Measurements from ENCODE around the gene WASL.

GRCh38 chr7:123735539-123735938 lies 13.3 kb downstream of the WASL start:
- TF ChIP-seq, protein P1, sequence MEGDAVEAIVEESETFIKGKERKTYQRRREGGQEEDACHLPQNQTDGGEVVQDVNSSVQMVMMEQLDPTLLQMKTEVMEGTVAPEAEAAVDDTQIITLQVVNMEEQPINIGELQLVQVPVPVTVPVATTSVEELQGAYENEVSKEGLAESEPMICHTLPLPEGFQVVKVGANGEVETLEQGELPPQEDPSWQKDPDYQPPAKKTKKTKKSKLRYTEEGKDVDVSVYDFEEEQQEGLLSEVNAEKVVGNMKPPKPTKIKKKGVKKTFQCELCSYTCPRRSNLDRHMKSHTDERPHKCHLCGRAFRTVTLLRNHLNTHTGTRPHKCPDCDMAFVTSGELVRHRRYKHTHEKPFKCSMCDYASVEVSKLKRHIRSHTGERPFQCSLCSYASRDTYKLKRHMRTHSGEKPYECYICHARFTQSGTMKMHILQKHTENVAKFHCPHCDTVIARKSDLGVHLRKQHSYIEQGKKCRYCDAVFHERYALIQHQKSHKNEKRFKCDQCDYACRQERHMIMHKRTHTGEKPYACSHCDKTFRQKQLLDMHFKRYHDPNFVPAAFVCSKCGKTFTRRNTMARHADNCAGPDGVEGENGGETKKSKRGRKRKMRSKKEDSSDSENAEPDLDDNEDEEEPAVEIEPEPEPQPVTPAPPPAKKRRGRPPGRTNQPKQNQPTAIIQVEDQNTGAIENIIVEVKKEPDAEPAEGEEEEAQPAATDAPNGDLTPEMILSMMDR (IDR thresholded peaks at IDR 0.05; ENCODE audit: low read depth, low read length), result no peak
- TF ChIP-seq EZH2phosphoT487 (IDR thresholded peaks at IDR 0.05; ENCODE audit: low read depth), result no peak
